OCI-LY7 (cell line): ENCODE results near the gene TFAP2E. TPM values are rescaled to one million over a fixed set of nuclear protein-coding genes. Genes with fewer than 3 reads are reported as not detected.

Experiments
- BruUV-seq: library from RNA; stranded (reverse); fragments of 400-500 nt; replicated peaks from 2 replicates; lab custom pipeline; 2021; lab: Mats Ljungman, UMichigan
- CTCF ChIA-PET: fragments of 300-600 bp; sonication (Branson Sonifier 250); formaldehyde crosslinking; loops from one replicate; lab custom pipeline; 2022; ENCODE audit warnings: antibody characterized with exemption; ENCODE audit not compliant: unreplicated experiment; lab: Charles Lee
- POLR2A ChIA-PET: fragments of 300-600 bp; sonication (Branson Sonifier 250); formaldehyde crosslinking; loops from one replicate; lab custom pipeline; 2022; ENCODE audit warnings: antibody characterized with exemption; lab: Charles Lee
- DNase-seq: peaks from one replicate; pipeline ENCODE4 v3.0.0-alpha.2; 2015; ENCODE audit warnings: low spot score
- H2AFZ ChIP-seq: fragments of 200-600 bp; sonication (generic), shearing (Covaris generic); 2 replicates; pipeline ENCODE4 v1.6.1; 2014; ENCODE audit warnings: mild to moderate bottlenecking, antibody characterized with exemption, low read length, moderate library complexity
- H3K27ac ChIP-seq: fragments of 200-600 bp; sonication (generic); 2 replicates; pipeline ENCODE4 v1.5.1; 2014; ENCODE audit warnings: mixed run types, low read depth, mild to moderate bottlenecking, moderate library complexity, low read length, inconsistent platforms; ENCODE audit not compliant: poor library complexity, severe bottlenecking
- H3K36me3 ChIP-seq: fragments of 200-600 bp; sonication (generic); 2 replicates; pipeline ENCODE4 v1.6.1; 2014; ENCODE audit warnings: mild to moderate bottlenecking, antibody characterized with exemption, low read length, moderate library complexity, mixed read lengths; ENCODE audit not compliant: insufficient read depth
- H3K4me1 ChIP-seq: fragments of 200-600 bp; sonication (generic); 2 replicates; pipeline ENCODE4 v1.5.1; 2014; ENCODE audit warnings: mild to moderate bottlenecking, low read length; ENCODE audit not compliant: insufficient read depth, poor library complexity, severe bottlenecking
- H3K4me2 ChIP-seq: fragments of 200-600 bp; sonication (generic); 2 replicates; pipeline ENCODE4 v1.6.1; 2014; ENCODE audit warnings: mild to moderate bottlenecking, low read length
- H3K4me3 ChIP-seq: fragments of 200-600 bp; sonication (generic); 2 replicates; pipeline ENCODE4 v1.5.1; 2014; ENCODE audit warnings: mild to moderate bottlenecking, low read depth, low read length; ENCODE audit not compliant: poor library complexity, severe bottlenecking
- H3K79me2 ChIP-seq: fragments of 200-600 bp; sonication (generic); 2 replicates; pipeline ENCODE4 v1.6.1; 2016; ENCODE audit warnings: low read depth, mild to moderate bottlenecking, low read length, moderate library complexity, mixed read lengths; ENCODE audit not compliant: insufficient read depth
- H3K9me2 ChIP-seq: fragments of 200-600 bp; sonication (generic); 2 replicates; pipeline ENCODE4 v1.6.1; 2016; ENCODE audit warnings: mild to moderate bottlenecking, low read length, mixed read lengths; ENCODE audit not compliant: insufficient read depth
- H3K9me3 ChIP-seq: fragments of 200-600 bp; sonication (generic); 2 replicates; pipeline ENCODE4 v1.6.1; 2014; ENCODE audit warnings: mild to moderate bottlenecking, mixed run types, low read length, mixed read lengths
- H4K20me1 ChIP-seq: fragments of 200-600 bp; sonication (generic); 2 replicates; pipeline ENCODE4 v1.6.1; 2014; ENCODE audit warnings: mild to moderate bottlenecking, antibody characterized with exemption, low read length, moderate library complexity, mixed read lengths; ENCODE audit not compliant: insufficient read depth
- CTCF ChIP-seq: fragments of 200-600 bp; sonication (generic); conservative IDR thresholded peaks from 2 replicates; pipeline ENCODE4 v1.5.1; 2014; ENCODE audit warnings: mild to moderate bottlenecking, antibody characterized with exemption, low read length, moderate library complexity, mixed read lengths
- EZH2phosphoT487 ChIP-seq: fragments of 200-600 bp; sonication (generic); IDR thresholded peaks from 2 replicates; pipeline ENCODE4 v1.6.1; 2018; ENCODE audit warnings: low read depth, borderline replicate concordance, mild to moderate bottlenecking, mixed run types, antibody characterized with exemption, low read length, moderate library complexity, mixed read lengths
- intact Hi-C: fragments of 100-400 bp; cut with micrococcal nuclease; formaldehyde crosslinking; loops from one replicate; pipeline ENCODE4 v1.10.0; 2022; ENCODE audit not compliant: unreplicated experiment
- total RNA-seq, 2 experiments: library from RNA; depleted of rRNA in 1 of 2; stranded (reverse); fragments of >200 nt in 1 of 2; shearing (Covaris generic) in 1 of 2; gene quantifications; 2 replicates each; pipeline ENCODE4 v1.2.3, GENCODE V29; 2014 to 2022

Gene TFAP2E
- total RNA-seq, 2 experiments from 2014 or later, result 1.1 to 1.2 TPM

GRCh38 chr1:35557611-35558373, 15.3 kb upstream of the TFAP2E start, which contains the start of gene NCDN:
Gene NCDN, plus strand, starts transcription at chr1:35557799. Its CDS starts 392 bp downstream, at chr1:35558191.
- Histone ChIP-seq H3K9me2 (no peaks in the 10 kb centered on the region), H3K27ac (peak within 1 kb of the TSS; percentile 68), H4K20me1 (no peaks in the 10 kb centered on the region), H3K4me1 (peaks cover 25% of the 10 kb centered on the region), H3K36me3 (peaks cover 18% of the 10 kb centered on the region), H3K4me2 (peak within 1 kb of the TSS; percentile 98), H2AFZ (peak within 1 kb of the TSS; percentile 77), H3K9me3 (no peaks in the 10 kb centered on the region), H3K4me3 (peak within 1 kb of the TSS; percentile 99), H3K79me2 (peaks cover 11% of the 10 kb centered on the region; the same call in 1 of the 2 replicates)
- DNase-seq, result peak; percentile 97
- CTCF ChIA-PET, result interaction anchor here (1.5 kb wide), 1 partner anchor 169 kb away, joined by 3 read pairs; no protein-coding TSS in a partner anchor
- intact Hi-C loops, result loop anchor here (1.0 to 5.0 kb wide), 2 partner anchors 50 to 212 kb away; partner anchors contain the start of gene CLSPN
- BruUV-seq, result TSS peak; percentile 82
- TF ChIP-seq CTCF, result no peak
- no peak for TF ChIP-seq EZH2phosphoT487
- POLR2A ChIA-PET, result interaction anchor here (0.7 to 1.0 kb wide), 2 partner anchors 86 to 102 kb away, joined by 3 to 6 read pairs; no protein-coding TSS in a partner anchor

DNA sequence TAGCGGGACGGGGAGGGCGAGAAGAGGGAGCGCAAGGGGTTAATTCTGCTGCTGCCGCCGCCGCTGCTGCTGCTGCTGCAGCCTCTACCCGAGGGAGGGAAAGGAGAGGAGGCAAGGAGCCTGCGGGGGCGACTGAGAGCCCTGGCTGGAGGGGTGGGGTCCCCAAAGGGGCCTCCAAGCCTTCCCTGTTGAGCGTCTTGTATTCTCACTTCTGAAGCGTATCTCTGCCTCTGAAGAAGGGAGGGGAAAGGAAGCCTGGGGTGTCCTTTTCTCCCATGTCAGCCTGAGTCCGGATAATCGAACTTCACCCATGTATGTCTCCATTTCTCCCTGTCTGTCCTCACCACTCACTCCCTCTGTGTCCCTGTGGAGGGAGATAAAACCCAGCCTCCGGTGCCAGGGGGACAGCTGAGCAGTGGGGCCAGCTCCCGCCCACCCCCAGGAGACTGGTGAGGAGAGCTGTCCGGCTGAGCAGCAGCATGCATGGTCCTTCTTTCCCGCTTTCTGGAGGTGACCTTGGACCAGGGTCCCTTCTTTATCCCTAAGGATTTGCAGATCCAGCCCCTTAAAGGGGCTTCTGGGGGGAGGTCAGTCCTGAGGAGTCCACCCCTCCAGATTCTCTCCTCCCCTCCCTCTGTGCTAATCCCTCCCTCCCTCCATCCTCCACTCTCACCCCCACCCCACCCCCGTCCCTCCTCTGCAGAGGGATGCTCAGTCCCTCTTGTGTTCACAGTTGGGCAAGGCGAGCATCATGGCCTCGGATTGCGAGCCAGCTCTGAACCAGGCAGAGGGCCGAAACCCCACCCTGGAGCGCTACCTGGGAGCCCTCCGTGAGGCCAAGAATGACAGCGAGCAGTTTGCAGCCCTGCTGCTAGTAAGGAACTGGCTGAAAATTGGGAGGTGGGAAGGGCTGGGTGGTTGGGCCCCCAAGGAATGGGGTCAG, 14.5 kb upstream of the TFAP2E start:
- Histone ChIP-seq H2AFZ (peak overlapping the region; percentile 77; the same call in 1 of the 2 replicates), H3K36me3 (peaks cover 15% of the 10 kb centered on the region; the same call in 1 of the 2 replicates), H3K9me3 (no peaks in the 10 kb centered on the region), H3K79me2 (peaks cover 11% of the 10 kb centered on the region; the same call in 1 of the 2 replicates), H4K20me1 (no peaks in the 10 kb centered on the region), H3K4me2 (peak overlapping the region; percentile 98), H3K4me1 (peaks cover 25% of the 10 kb centered on the region), H3K4me3 (peak overlapping the region; percentile 99), H3K27ac (peak overlapping the region; percentile 68), H3K9me2 (no peaks in the 10 kb centered on the region)
- intact Hi-C loops, result loop anchor here (5.0 kb wide), 1 partner anchor 51 kb away; no protein-coding TSS in a partner anchor
- ChIA-PET CTCF (interaction anchor here (0.6 kb wide), 1 partner anchor 95 kb away, joined by 6 read pairs; no protein-coding TSS in a partner anchor), POLR2A (interaction anchor here (0.6 kb wide), 1 partner anchor 75 kb away, joined by 6 read pairs; no protein-coding TSS in a partner anchor)
- BruUV-seq, result no TSS peak
- TF ChIP-seq CTCF (no peak), EZH2phosphoT487 (no peak)
- peak; percentile 43 for DNase-seq
